IPS-18a (cell line): ENCODE data around the gene GRPR.

Experiments
- H3K27ac ChIP-seq: one replicate; pipeline ENCODE4 v1.5.1; 2013; ENCODE audit warnings: low read length
- H3K27me3 ChIP-seq: one replicate; pipeline ENCODE4 v1.6.1; 2013; ENCODE audit warnings: mild to moderate bottlenecking, low read length; ENCODE audit not compliant: control insufficient read depth, insufficient read depth
- H3K36me3 ChIP-seq: one replicate; pipeline ENCODE4 v1.6.1; 2013; ENCODE audit warnings: low read depth, low read length; ENCODE audit not compliant: control insufficient read depth
- H3K4me1 ChIP-seq: one replicate; pipeline ENCODE4 v1.6.1; 2013; ENCODE audit warnings: low read depth, low read length; ENCODE audit not compliant: control insufficient read depth
- H3K4me3 ChIP-seq: one replicate; pipeline ENCODE4 v1.5.1; 2013; ENCODE audit warnings: low read length
- H3K9ac ChIP-seq: one replicate; pipeline ENCODE4 v1.6.1; 2013; ENCODE audit warnings: mild to moderate bottlenecking, low read length, moderate library complexity
- H3K9me3 ChIP-seq: one replicate; pipeline ENCODE4 v1.6.1; 2013; ENCODE audit warnings: low read depth, low read length; ENCODE audit not compliant: control insufficient read depth

Gene GRPR

GRCh38 chrX:16112428-16112827, 10.9 kb upstream of the GRPR start:
- Histone ChIP-seq H3K9me3 (no peaks in the 10 kb centered on the region), H3K36me3 (no peaks in the 10 kb centered on the region), H3K4me1 (no peaks in the 10 kb centered on the region), H3K4me3 (no peak overlapping the region), H3K9ac (no peak overlapping the region), H3K27ac (no peak overlapping the region), H3K27me3 (no peaks in the 10 kb centered on the region)

- no peak overlapping the region for H3K27ac ChIP-seq
These were observed 9.3 kb upstream of the GRPR start for GRCh38 chrX:16113978-16114565.

GRCh38 chrX:16114611-16115010, 8.8 kb upstream of the GRPR start:
- Histone ChIP-seq H3K27ac (no peak overlapping the region), H3K27me3 (no peaks in the 10 kb centered on the region), H3K4me3 (no peak overlapping the region), H3K36me3 (no peaks in the 10 kb centered on the region), H3K9me3 (no peaks in the 10 kb centered on the region), H3K4me1 (no peaks in the 10 kb centered on the region), H3K9ac (no peak overlapping the region)

More at GRCh38 chrX:16113978-16114565, 9.3 kb upstream of the GRPR start:
- no peak overlapping the region for H3K9ac ChIP-seq
- no peaks in the 10 kb centered on the region for H3K27me3 ChIP-seq
- no peaks in the 10 kb centered on the region for H3K9me3 ChIP-seq
- no peaks in the 10 kb centered on the region for H3K4me1 ChIP-seq
- no peaks in the 10 kb centered on the region for H3K36me3 ChIP-seq
- H3K4me3 ChIP-seq: no peak overlapping the region

GRCh38 chrX:16119353-16120220, 3.8 kb upstream of the GRPR start:
- H3K9me3 ChIP-seq: no peaks in the 10 kb centered on the region
- H3K27ac ChIP-seq: no peak overlapping the region
- peaks cover 11% of the 10 kb centered on the region for H3K4me1 ChIP-seq
- no peak overlapping the region for H3K4me3 ChIP-seq
- H3K9ac ChIP-seq: no peak overlapping the region
- H3K27me3 ChIP-seq: no peaks in the 10 kb centered on the region
- no peaks in the 10 kb centered on the region for H3K36me3 ChIP-seq

GRCh38 chrX:16120431-16120830, 2.9 kb upstream of the GRPR start:
- no peak overlapping the region for H3K27ac ChIP-seq
- no peak overlapping the region for H3K9ac ChIP-seq
- no peaks in the 10 kb centered on the region for H3K27me3 ChIP-seq
- H3K9me3 ChIP-seq: no peaks in the 10 kb centered on the region
- no peak overlapping the region for H3K4me3 ChIP-seq
- peaks cover 15% of the 10 kb centered on the region for H3K4me1 ChIP-seq
- H3K36me3 ChIP-seq: no peaks in the 10 kb centered on the region

GRCh38 chrX:16124201-16124600, 836 bp downstream of the GRPR start:
- no peaks in the 10 kb centered on the region for H3K36me3 ChIP-seq
- H3K4me3 ChIP-seq: peak overlapping the region; percentile 56
- H3K9ac ChIP-seq: peak overlapping the region; percentile 37
- H3K27me3 ChIP-seq: no peaks in the 10 kb centered on the region
- H3K9me3 ChIP-seq: no peaks in the 10 kb centered on the region
- H3K4me1 ChIP-seq: peaks cover 21% of the 10 kb centered on the region
- no peak overlapping the region for H3K27ac ChIP-seq

GRCh38 chrX:16125520-16126149, 2.3 kb downstream of the GRPR start:
- Histone ChIP-seq H3K4me3 (peak overlapping the region; percentile 56), H3K27me3 (no peaks in the 10 kb centered on the region), H3K4me1 (peaks cover 21% of the 10 kb centered on the region), H3K36me3 (no peaks in the 10 kb centered on the region), H3K9me3 (no peaks in the 10 kb centered on the region), H3K9ac (peak overlapping the region; percentile 37), H3K27ac (no peak overlapping the region)

- H3K27me3 ChIP-seq: no peaks in the 10 kb centered on the region
- no peaks in the 10 kb centered on the region for H3K9me3 ChIP-seq
- no peaks in the 10 kb centered on the region for H3K36me3 ChIP-seq
- H3K4me1 ChIP-seq: peaks cover 9% of the 10 kb centered on the region
- H3K27ac ChIP-seq: no peak overlapping the region
- H3K9ac ChIP-seq: no peak overlapping the region
- no peak overlapping the region for H3K4me3 ChIP-seq
These were observed 7.3 kb downstream of the GRPR start for GRCh38 chrX:16130707-16131106.

- Histone ChIP-seq H3K27ac (no peak overlapping the region), H3K36me3 (no peaks in the 10 kb centered on the region), H3K9ac (no peak overlapping the region), H3K27me3 (no peaks in the 10 kb centered on the region), H3K4me3 (no peak overlapping the region), H3K9me3 (no peaks in the 10 kb centered on the region), H3K4me1 (peaks cover 6% of the 10 kb centered on the region)
These were observed 11.6 kb downstream of the GRPR start for GRCh38 chrX:16134936-16135335.

- H3K27me3 ChIP-seq: no peaks in the 10 kb centered on the region
- H3K4me3 ChIP-seq: no peak overlapping the region
- no peak overlapping the region for H3K27ac ChIP-seq
- H3K36me3 ChIP-seq: no peaks in the 10 kb centered on the region
- no peaks in the 10 kb centered on the region for H3K9me3 ChIP-seq
- peaks cover 6% of the 10 kb centered on the region for H3K4me1 ChIP-seq
- H3K9ac ChIP-seq: no peak overlapping the region
These were observed 12.7 kb downstream of the GRPR start for GRCh38 chrX:16136080-16136479.

GRCh38 chrX:16137416-16138107, 14.2 kb downstream of the GRPR start:
- no peak overlapping the region for H3K4me3 ChIP-seq
- H3K27ac ChIP-seq: no peak overlapping the region
- H3K9me3 ChIP-seq: no peaks in the 10 kb centered on the region
- no peak overlapping the region for H3K9ac ChIP-seq
- H3K4me1 ChIP-seq: peaks cover 6% of the 10 kb centered on the region
- H3K36me3 ChIP-seq: no peaks in the 10 kb centered on the region
- no peaks in the 10 kb centered on the region for H3K27me3 ChIP-seq
